Activated CD4-positive, alpha-beta T cell treated with anti-CD3 and anti-CD28 coated beads, Interleukin-2, amount 50 U/mL, for 16 hours (primary cell): ENCODE results near the gene KCNJ12.
"Not testable (repeated sequence)": the region's sequence is repeated elsewhere in the genome, so short reads cannot be mapped to it uniquely, and the experiment has no call there.

Source experiments
- DNase-seq: peaks from one replicate; pipeline ENCODE4 v3.0.0-alpha.2; 2020

The KCNJ12 gene

GRCh38 chr17:21425321-21425720, 49.2 kb downstream of the KCNJ12 start:
- no peak for DNase-seq

- DNase-seq: no peak
Measured at GRCh38 chr17:21425736-21426135, 49.6 kb downstream of the KCNJ12 start.

DNA sequence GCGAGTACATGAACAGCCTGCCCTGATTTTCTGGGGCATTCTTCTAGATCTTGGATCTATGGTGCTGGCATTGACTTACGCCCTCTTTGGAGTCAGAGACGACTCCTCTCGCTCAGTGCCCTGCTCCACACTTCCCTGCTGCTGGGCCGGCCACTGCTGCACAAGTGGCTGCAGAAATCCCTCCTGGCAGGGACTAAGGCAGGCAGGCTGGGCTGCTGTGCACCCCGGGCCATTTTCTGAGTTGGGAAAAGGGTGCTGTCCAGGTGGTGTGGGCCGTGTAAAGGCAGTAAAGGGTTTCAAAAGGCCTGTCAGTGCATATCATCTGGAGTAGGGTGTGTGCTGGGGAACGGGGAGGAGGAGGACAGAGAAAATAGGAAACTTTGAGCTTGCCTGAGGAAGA, 50.1 kb downstream of the KCNJ12 start:
- not testable (repeated sequence) for DNase-seq

- not testable (repeated sequence) for DNase-seq
Measured at GRCh38 chr17:21426876-21427275, 50.7 kb downstream of the KCNJ12 start.

GRCh38 chr17:21427727-21428126, 51.6 kb downstream of the KCNJ12 start:
- DNase-seq: not testable (repeated sequence)

- not testable (repeated sequence) for DNase-seq
Measured at GRCh38 chr17:21428752-21429424, 52.7 kb downstream of the KCNJ12 start.

DNA sequence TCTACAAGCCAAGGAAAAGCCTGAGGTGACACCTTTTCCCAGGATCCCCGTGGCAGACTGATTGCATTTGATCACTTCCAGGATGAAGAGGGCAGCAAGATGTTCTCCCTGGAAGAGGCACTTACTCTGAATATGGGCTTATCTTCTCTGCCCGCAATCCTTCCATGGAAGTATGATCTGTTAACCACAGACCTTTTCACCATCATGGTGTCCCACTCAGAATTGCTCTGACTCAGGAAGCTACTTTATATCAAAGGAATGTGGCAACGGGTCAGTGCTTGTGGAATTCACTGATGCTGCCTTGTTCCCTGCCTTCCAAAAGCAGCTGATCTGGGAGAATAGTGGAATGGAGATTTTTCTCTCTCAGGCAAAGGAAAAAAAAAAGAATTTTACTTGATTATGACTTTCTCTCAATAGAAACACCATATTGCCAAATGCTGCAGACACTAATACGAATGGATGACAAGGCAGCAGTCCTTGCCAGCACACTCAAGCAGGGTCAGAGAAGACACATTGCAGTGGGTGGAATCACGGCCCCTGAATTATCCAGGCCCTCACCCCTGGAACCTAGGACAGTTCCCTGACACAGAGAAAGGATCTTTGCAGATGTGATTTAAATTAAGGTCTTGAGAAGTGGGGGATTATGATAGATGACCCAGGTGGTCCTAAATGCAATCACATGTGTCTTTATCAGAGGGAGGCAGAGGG, 53.9 kb downstream of the KCNJ12 start:
- DNase-seq: not testable (repeated sequence)

GRCh38 chr17:21433971-21434370, 57.8 kb downstream of the KCNJ12 start:
- not testable (repeated sequence) for DNase-seq

DNA sequence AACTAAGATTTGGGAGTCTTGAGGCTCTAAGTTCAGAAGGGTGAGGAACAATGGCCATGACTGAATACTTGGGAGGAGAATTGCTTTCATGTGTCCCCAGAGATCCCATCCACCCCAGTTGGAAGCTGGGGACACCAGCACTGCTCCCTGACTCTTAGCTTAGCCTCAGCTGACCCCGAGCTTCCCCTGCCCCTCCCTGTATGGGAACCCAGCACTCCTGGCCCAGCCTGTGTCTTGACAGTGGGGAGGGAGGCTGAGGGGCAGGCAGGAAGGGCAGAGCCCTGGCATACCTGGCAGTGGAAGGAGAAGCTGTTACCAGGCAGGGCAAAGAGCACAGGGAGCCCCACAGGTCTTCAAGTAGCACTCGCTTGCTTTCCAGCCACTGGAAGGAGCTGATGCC, 58.8 kb downstream of the KCNJ12 start:
- not testable (repeated sequence) for DNase-seq

DNA sequence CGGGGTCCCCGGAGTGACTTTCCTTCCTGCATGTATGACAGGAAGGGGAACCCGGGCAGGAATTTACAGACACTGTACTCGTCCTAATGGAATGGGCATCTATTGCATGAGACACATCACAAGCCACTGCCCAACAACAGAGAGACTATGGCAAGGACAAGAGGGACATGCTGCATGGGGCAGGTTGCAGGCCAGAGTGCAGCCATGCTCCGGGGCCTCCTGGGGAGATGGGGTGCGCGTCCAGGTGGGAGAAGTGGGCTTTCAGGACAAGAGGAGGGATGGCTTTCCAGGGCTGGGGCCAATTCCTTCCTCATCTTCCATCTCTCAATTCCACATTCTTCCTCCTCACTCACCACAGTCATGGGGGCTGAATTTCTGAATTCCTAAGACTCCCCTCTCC, 60.3 kb downstream of the KCNJ12 start:
- not testable (repeated sequence) for DNase-seq

- DNase-seq: not testable (repeated sequence)
Measured at GRCh38 chr17:21436883-21437836, 61.0 kb downstream of the KCNJ12 start.

DNA sequence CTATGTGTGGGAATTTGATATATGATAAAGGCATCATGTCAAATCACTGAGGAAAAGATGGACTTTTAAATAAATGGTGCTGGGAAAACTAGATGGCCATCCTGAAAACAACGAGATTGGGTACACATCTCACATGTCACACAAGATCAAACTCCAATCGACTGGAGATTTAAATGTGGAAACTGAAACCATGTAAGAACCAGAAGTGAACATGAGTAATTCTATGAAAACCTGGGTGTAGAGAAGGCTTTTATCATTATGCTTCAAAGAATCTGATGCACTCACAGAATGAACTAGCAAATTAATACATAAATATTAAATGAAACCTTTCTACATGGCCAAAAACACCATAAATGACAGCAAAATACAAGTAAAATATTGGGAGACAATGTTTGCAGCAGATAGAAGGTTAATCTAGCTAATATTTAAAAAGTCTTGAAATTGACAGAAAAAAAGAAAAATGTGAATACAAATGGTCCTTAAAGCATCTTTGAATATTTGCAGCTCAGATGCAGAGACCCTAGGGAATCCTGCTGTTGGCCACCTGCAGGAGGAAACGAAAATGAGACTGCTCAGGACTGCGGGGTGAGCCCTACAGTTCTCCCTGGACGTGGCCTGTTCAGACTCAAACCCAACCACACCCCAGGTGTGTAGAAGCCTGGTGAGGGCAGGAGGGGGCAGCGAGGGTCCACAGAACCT, 62.3 kb downstream of the KCNJ12 start:
- DNase-seq: not testable (repeated sequence)

GRCh38 chr17:21439015-21439336, 62.8 kb downstream of the KCNJ12 start:
- DNase-seq: not testable (repeated sequence)

GRCh38 chr17:21445091-21445650, 69.0 kb downstream of the KCNJ12 start:
- DNase-seq: no peak

DNA sequence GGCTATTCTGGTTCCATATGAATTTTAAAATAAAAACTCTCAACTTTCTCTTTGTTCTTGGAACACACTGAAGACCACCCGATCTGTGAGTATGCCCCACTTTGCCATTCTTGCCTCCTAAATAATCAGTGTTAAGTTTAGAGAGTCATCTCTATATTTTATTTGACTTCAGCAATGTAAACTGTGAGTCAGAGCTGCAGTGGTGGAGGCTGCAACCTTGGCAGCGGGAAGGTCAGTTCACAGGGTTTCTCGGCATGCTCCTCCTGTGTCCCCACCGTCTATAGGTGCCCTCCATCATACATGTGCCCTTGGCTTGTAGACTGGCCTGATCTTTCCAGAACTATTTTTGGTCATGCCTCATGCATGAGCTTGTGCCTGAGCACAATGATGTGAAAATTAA, 71.4 kb downstream of the KCNJ12 start:
- not testable (repeated sequence) for DNase-seq

DNA sequence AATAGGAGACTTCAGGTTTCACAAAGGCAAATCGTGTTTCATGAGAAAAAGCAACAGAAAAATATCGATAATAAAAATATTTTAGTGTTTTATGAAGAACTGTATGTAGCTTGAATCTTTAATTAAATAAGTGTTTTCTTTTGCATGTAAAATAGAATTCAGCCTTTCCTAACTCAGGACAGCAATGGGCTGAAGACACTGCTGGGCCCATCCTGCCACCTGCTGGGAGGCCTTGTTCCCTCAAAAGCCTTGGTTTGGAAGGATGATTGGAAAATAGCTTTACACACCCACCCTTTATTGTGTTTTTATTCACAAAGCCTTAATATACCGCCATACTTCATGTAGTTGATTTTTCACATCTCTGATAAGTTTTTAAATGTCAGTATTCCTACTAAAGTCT, 73.7 kb downstream of the KCNJ12 start:
- not testable (repeated sequence) for DNase-seq

GRCh38 chr17:21451975-21452374, 75.8 kb downstream of the KCNJ12 start:
- no peak for DNase-seq

- peak; percentile 42 for DNase-seq
Measured at GRCh38 chr17:21452377-21453143, 76.4 kb downstream of the KCNJ12 start.

DNA sequence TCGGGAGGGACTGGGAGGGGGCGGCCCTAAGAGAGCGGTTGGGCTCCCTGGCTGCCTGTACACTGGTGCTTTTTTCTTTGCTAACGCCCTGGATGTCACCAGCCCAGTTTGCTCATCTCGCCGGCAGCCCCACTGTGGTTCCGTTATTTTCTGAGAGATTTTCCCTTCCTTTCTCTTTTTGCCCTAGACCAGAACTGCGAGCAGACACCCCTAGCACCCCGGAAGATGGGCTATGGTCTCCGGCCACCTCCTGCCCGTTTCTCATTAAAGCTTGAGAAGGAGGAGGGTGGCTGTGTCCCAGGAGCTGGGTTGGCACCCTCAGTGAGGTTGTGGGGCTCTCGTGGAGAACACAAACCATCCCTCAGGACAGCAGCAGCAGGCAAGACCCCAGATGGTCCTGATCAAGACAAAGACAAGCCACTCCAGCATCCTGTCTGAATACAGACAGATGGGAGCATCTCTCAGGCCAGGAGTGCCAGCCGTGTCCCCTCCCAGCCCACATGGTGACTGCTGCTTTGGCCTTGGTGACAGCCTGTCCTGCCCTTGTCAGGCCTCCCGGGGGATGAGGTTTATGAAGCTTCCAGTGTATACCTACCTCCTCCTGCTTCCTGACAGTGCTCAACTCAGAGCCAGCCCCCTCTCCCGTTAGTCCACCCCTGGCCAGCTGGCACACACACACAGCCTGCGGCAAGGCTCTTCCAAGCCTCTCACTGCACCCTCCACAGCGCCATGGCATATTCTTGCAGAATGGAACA, 77.2 kb downstream of the KCNJ12 start:
- no peak for DNase-seq

GRCh38 chr17:21454006-21454405, 77.8 kb downstream of the KCNJ12 start:
- DNase-seq: not testable (repeated sequence)

DNA sequence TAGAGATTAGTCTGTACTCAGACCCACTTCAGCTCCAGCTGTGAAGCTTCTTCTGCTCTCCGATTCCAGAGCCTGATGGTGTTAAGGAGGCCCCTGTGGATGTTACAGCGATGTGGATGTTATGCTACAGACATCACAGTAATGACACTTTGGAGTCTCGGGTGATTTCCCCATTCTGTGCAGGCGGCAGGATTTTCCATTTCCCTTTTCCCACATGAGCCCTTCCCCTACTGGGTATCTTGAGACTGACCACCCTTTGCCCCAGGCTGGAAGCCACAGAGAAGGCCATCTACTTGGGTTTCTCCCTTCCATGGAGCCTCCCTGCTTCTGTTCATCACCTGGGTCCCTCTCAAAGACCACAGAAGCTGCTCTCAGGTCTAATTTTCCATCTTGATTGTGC, 78.3 kb downstream of the KCNJ12 start:
- DNase-seq: no peak
